A549 (cell line): ENCODE data around the gene ALX1. TPM values are rescaled to one million over a fixed set of nuclear protein-coding genes. Genes with fewer than 3 reads are reported as not detected.

Experiments
- ATAC-seq, 2 experiments: fragments of 200-7000 bp in 1 of 2; fragments of >200 bp in 1 of 2; cut with Nextera tagmentation in 1 of 2; cut with Tn5 transposase in 1 of 2; 3 replicates each; pipeline versions ENCODE4 v1.8.0 to v1.9.1; 2018 to 2020; ENCODE audit warnings: mild to moderate bottlenecking in 1 of 2, moderate library complexity in 1 of 2
- CTCF ChIA-PET: fragments of 300-600 bp; sonication (Branson Sonifier 250); formaldehyde crosslinking; extraction: SDS; loops from one replicate; lab custom pipeline; 2021; ENCODE audit warnings: antibody characterized with exemption, inconsistent platforms; lab: Yijun Ruan, JAX
- POLR2A ChIA-PET: fragments of 350-600 bp; formaldehyde crosslinking; extraction: SDS; loops from one replicate; lab custom pipeline; 2021; ENCODE audit warnings: antibody characterized with exemption, inconsistent platforms; lab: Yijun Ruan, JAX
- DNase-seq, 2 experiments: peaks; one replicate each; pipeline versions ENCODE4 v3.0.0 to v3.0.0-alpha.2; 2011 to 2016; ENCODE audit warnings: low read depth in 1 of 2, low spot score in 1 of 2
- FAIRE-seq: peaks from 2 replicates; lab custom pipeline; 2011; peaks lifted over from hg19 to GRCh38; lab: Jason Lieb, UNC
- H3K27ac ChIP-seq, 2 experiments: fragments of >200 bp; sonication (Bioruptor Twin); formaldehyde crosslinking; 3 replicates each; pipeline ENCODE4 v1.5.1; 2016 to 2017
- H3K4me1 ChIP-seq: fragments of >200 bp; sonication (Bioruptor Twin); formaldehyde crosslinking; 3 replicates; pipeline ENCODE4 v1.6.1; 2016
- H3K4me2 ChIP-seq: fragments of >200 bp; sonication (Bioruptor Twin); formaldehyde crosslinking; 3 replicates; pipeline ENCODE4 v1.6.1; 2016
- H3K4me3 ChIP-seq: fragments of >200 bp; sonication (Bioruptor Twin); formaldehyde crosslinking; 3 replicates; pipeline ENCODE4 v1.5.1; 2016
- H3K9me3 ChIP-seq: fragments of >200 bp; sonication (Bioruptor Twin); formaldehyde crosslinking; 3 replicates; pipeline ENCODE4 v1.6.1; 2016
- BHLHE40 ChIP-seq: IDR thresholded peaks from 2 replicates; pipeline ENCODE4 v1.6.1; 2012; ENCODE audit warnings: low read depth, low read length, inconsistent platforms
- CBX2 ChIP-seq: fragments of 200-600 bp; sonication (generic); IDR thresholded peaks from 2 replicates; pipeline ENCODE4 v1.6.1; 2016; ENCODE audit warnings: low read depth, mild to moderate bottlenecking, borderline replicate concordance
- CBX8 ChIP-seq: fragments of 200-600 bp; sonication (generic); IDR thresholded peaks from 2 replicates; pipeline ENCODE4 v1.6.1; 2016
- CEBPB ChIP-seq, 2 experiments: fragments of >200 bp in 1 of 2; sonication (Bioruptor Twin) in 1 of 2; formaldehyde crosslinking in 1 of 2; IDR thresholded peaks; 2 replicates each; pipeline ENCODE4 v1.6.1; 2012 to 2016
- CHD2 ChIP-seq: fragments of 150-350 bp; IDR thresholded peaks from 2 replicates; pipeline ENCODE4 v1.6.1; 2014; ENCODE audit warnings: low read length; ENCODE audit not compliant: partially characterized antibody
- CHD4 ChIP-seq: fragments of 200-600 bp; sonication (generic); IDR thresholded peaks from 2 replicates; pipeline ENCODE4 v1.6.1; 2016; ENCODE audit warnings: antibody characterized with exemption, mild to moderate bottlenecking, borderline replicate concordance
- FOXS1 ChIP-seq: fragments of 250-450 bp; sonication (Bioruptor Pico); IDR thresholded peaks from 2 replicates; pipeline ENCODE4 v1.5.0; 2020; ENCODE audit warnings: mild to moderate bottlenecking, moderate library complexity
- GATA3 ChIP-seq: IDR thresholded peaks from 2 replicates; pipeline ENCODE4 v1.6.1; 2012; ENCODE audit warnings: borderline replicate concordance
- MAFK ChIP-seq: fragments of 450-650 bp; IDR thresholded peaks from 2 replicates; pipeline ENCODE4 v1.6.1; 2014; ENCODE audit not compliant: partially characterized antibody
- NPAS2 ChIP-seq: fragments of 250-450 bp; sonication (Bioruptor Pico); IDR thresholded peaks from 2 replicates; pipeline ENCODE4 v1.8.0; 2022; ENCODE audit warnings: mild to moderate bottlenecking, moderate library complexity, borderline replicate concordance
- POLR2A ChIP-seq: IDR thresholded peaks from 2 replicates; pipeline ENCODE4 v1.6.1; 2012; ENCODE audit warnings: mild to moderate bottlenecking, low read length
- RCOR1 ChIP-seq: fragments of 150-350 bp; IDR thresholded peaks from 2 replicates; pipeline ENCODE4 v1.6.1; 2014; ENCODE audit warnings: antibody characterized with exemption, low read length, low read depth
- RFX5 ChIP-seq: fragments of 450-650 bp; IDR thresholded peaks from 2 replicates; pipeline ENCODE4 v1.7.1; 2014; ENCODE audit warnings: antibody characterized with exemption, mild to moderate bottlenecking, moderate library complexity
- RNF2 ChIP-seq: fragments of 200-600 bp; sonication (generic); IDR thresholded peaks from 2 replicates; pipeline ENCODE4 v1.6.1; 2016; ENCODE audit warnings: low read depth, mild to moderate bottlenecking, antibody characterized with exemption, moderate library complexity, borderline replicate concordance
- SMC3 ChIP-seq: fragments of >200 bp; sonication (Bioruptor Twin); formaldehyde crosslinking; IDR thresholded peaks from 3 replicates; pipeline ENCODE4 v1.6.1; 2018; ENCODE audit warnings: inconsistent platforms
- TFCP2L1 ChIP-seq: fragments of 250-450 bp; sonication (Bioruptor Pico); IDR thresholded peaks from 2 replicates; pipeline ENCODE4 v1.5.0; 2021; ENCODE audit warnings: mild to moderate bottlenecking
- TP53 ChIP-seq: fragments of 250-450 bp; sonication (Bioruptor Pico); IDR thresholded peaks from 2 replicates; pipeline ENCODE4 v1.5.0; 2021; ENCODE audit warnings: mild to moderate bottlenecking, moderate library complexity
- ZC3H11A ChIP-seq: fragments of 450-650 bp; IDR thresholded peaks from 2 replicates; pipeline ENCODE4 v1.6.1; 2014; ENCODE audit warnings: antibody characterized with exemption, mild to moderate bottlenecking
- ZFP36 ChIP-seq: fragments of 450-650 bp; IDR thresholded peaks from 2 replicates; pipeline ENCODE4 v1.6.1; 2014; ENCODE audit warnings: borderline replicate concordance; ENCODE audit not compliant: partially characterized antibody
- WGBS: methylation state at CpG from one replicate; pipeline ENCODE4 v1.1.6; 2017; ENCODE audit errors: missing lambda C conversion rate; 5-methylcytosine and 5-hydroxymethylcytosine counted together
- polyA plus RNA-seq, 4 experiments: library from polyadenylated mRNA; depleted of rRNA in 3 of 4; stranded (reverse); fragments of >200 nt; fragmentation: RNase III in 1 of 4; extraction: RNeasy Plus Mini Kit Qiagen cat#74134 plus additional on column Dnase treatment in 1 of 4; gene quantifications; 2 replicates in 3 of 4; 3 replicates in 1 of 4; pipeline ENCODE4 v1.2.3, GENCODE V29; 2011 to 2017
- TF ChIP-seq, protein P1 (sequence below): fragments of 450-650 bp; IDR thresholded peaks from 2 replicates; pipeline ENCODE4 v1.6.1; 2014; ENCODE audit warnings: antibody characterized with exemption
- TF ChIP-seq, protein P2 (sequence below): IDR thresholded peaks from 2 replicates; pipeline ENCODE4 v1.6.1; 2012
- TF ChIP-seq, protein P3 (sequence below): fragments of >200 bp; sonication (Bioruptor Twin); formaldehyde crosslinking; IDR thresholded peaks from 2 replicates; pipeline ENCODE4 v1.6.1; 2016
- TF ChIP-seq, protein P4 (sequence below): fragments of 250-450 bp; sonication (Bioruptor Pico); IDR thresholded peaks from 2 replicates; pipeline ENCODE4 v1.5.0; 2021; ENCODE audit warnings: mild to moderate bottlenecking, moderate library complexity, borderline replicate concordance
- TF ChIP-seq, protein P5 (sequence below): fragments of 200-600 bp; sonication (generic); IDR thresholded peaks from 2 replicates; pipeline ENCODE4 v1.6.1; 2016; ENCODE audit warnings: antibody characterized with exemption, mild to moderate bottlenecking, moderate library complexity
- TF ChIP-seq, protein P6 (sequence below): fragments of 150-350 bp; IDR thresholded peaks from 2 replicates; pipeline ENCODE4 v1.6.1; 2014; ENCODE audit warnings: low read depth, mild to moderate bottlenecking, low read length
- TF ChIP-seq, protein P7 (sequence below): IDR thresholded peaks from 2 replicates; pipeline ENCODE4 v1.6.1; 2012

The ALX1 gene
- polyA plus RNA-seq, 2 of the 4 experiments (the other 2 are of a cell fraction) = 6.4 to 7.1 TPM

DNA sequence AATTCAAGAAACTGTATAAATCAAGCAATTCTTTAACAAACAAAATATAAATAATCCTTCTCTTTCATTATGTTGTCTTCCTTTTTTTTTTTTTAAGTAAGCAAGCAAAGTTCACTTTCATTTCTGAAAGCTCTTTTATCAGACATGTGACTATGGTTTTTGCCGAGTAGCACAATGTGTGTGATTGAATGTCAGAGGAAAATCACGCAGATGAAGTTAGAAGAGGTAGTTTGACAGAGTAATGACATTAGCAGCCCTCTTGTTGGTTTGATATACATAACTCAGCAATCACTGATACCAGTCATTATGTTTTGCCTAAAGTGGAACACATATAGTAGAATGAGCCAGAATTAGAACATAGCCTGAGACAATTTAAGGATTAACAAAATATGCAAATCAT is 19.0 kb downstream of the ALX1 start:
- ATAC-seq = no peak
- no peak for FAIRE-seq
- ChIA-PET POLR2A (no interaction called here), CTCF (interaction anchor here (1.5 kb wide), 1 partner anchor 11 kb away, joined by 7 read pairs; no protein-coding TSS in a partner anchor)
- H3K27ac ChIP-seq = no peak overlapping the region
- WGBS = 32% methylated on average over 2 of the region's 2 CpGs
- peak overlapping the region; percentile 23; the same call in 2 of the 3 replicates for H3K4me2 ChIP-seq
- no peak for TF ChIP-seq RCOR1
- no peak for TF ChIP-seq CEBPB (IDR thresholded peaks at IDR 0.05)
- TF ChIP-seq, protein P1, sequence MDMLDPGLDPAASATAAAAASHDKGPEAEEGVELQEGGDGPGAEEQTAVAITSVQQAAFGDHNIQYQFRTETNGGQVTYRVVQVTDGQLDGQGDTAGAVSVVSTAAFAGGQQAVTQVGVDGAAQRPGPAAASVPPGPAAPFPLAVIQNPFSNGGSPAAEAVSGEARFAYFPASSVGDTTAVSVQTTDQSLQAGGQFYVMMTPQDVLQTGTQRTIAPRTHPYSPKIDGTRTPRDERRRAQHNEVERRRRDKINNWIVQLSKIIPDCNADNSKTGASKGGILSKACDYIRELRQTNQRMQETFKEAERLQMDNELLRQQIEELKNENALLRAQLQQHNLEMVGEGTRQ = no peak
- no peak overlapping the region for H3K4me3 ChIP-seq
- no peaks in the 10 kb centered on the region for H3K9me3 ChIP-seq
- no peak for DNase-seq
- no peaks in the 10 kb centered on the region for H3K4me1 ChIP-seq

DNA sequence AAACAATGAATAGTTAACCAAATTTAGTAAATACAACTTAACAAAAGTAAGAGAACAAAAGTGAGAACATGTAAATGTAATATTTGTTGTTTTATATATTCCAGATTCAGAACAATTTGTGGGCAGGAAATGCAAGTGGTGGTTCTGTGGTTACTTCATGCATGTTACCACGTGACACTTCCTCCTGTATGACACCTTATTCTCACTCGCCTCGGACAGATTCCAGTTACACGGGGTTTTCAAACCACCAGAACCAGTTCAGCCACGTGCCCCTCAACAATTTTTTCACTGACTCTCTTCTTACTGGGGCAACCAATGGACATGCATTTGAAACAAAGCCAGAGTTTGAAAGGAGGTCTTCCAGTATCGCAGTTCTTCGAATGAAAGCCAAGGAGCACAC is 21.0 kb downstream of the ALX1 start:
- ATAC-seq (no peak), DNase-seq (no peak)

DNA sequence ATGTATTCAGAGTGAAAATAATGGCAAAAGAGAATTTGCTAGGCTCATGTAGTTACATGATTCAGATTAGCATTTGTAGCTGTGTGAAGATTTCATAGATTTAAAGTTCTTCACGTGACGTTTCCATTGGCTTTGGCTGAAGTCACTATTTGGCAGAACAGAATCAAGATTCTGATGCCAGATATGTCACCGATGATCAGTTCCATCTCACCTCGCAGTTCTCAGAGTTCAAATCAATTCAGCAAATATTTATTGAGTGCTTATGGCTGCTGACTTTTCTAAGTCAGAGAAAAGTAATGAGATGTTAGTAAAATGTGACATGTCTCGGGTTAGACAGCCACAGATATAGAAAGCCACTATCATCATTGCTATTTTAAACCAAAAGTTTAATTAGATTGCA is 28.4 kb downstream of the ALX1 start:
- no peak; a peak in 1 of 6 replicates for ATAC-seq
- WGBS = 26% methylated on average over 5 of the region's 5 CpGs
- Histone ChIP-seq H3K4me3 (no peak overlapping the region), H3K4me1 (no peaks in the 10 kb centered on the region), H3K27ac (no peak overlapping the region), H3K9me3 (no peaks in the 10 kb centered on the region), H3K4me2 (no peak overlapping the region; the same call in 2 of the 3 replicates)
- CTCF ChIA-PET = no interaction called here
- no peak for DNase-seq
- POLR2A ChIA-PET = no interaction called here
- no peak for FAIRE-seq
- TF ChIP-seq CBX2 (no peak), TFCP2L1 (CRISPR knock-in tag) (no peak), TP53 (no peak), RNF2 (no peak), NPAS2 (no peak), ZC3H11A (no peak), MAFK (no peak)
- TF ChIP-seq, protein P2, sequence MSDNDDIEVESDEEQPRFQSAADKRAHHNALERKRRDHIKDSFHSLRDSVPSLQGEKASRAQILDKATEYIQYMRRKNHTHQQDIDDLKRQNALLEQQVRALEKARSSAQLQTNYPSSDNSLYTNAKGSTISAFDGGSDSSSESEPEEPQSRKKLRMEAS = no peak
- TF ChIP-seq, protein P3, sequence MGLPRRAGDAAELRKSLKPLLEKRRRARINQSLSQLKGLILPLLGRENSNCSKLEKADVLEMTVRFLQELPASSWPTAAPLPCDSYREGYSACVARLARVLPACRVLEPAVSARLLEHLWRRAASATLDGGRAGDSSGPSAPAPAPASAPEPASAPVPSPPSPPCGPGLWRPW = no peak
- TF ChIP-seq, protein P4, sequence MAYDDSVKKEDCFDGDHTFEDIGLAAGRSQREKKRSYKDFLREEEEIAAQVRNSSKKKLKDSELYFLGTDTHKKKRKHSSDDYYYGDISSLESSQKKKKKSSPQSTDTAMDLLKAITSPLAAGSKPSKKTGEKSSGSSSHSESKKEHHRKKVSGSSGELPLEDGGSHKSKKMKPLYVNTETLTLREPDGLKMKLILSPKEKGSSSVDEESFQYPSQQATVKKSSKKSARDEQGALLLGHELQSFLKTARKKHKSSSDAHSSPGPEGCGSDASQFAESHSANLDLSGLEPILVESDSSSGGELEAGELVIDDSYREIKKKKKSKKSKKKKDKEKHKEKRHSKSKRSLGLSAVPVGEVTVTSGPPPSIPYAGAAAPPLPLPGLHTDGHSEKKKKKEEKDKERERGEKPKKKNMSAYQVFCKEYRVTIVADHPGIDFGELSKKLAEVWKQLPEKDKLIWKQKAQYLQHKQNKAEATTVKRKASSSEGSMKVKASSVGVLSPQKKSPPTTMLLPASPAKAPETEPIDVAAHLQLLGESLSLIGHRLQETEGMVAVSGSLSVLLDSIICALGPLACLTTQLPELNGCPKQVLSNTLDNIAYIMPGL (CRISPR knock-in tag) = no peak

More for the DNA sequence above, 21.0 kb downstream of the ALX1 start:
- Histone ChIP-seq H3K4me2 (no peak overlapping the region), H3K4me3 (no peak overlapping the region), H3K27ac (no peak overlapping the region), H3K4me1 (no peaks in the 10 kb centered on the region), H3K9me3 (no peaks in the 10 kb centered on the region)
- WGBS = 42% methylated on average over 7 of the region's 7 CpGs
- no peak for FAIRE-seq
- ChIA-PET POLR2A (no interaction called here), CTCF (no interaction called here)
- TF ChIP-seq SMC3 (no peak), CBX8 (no peak), FOXS1 (CRISPR knock-in tag) (no peak), CHD4 (no peak), GATA3 (no peak), POLR2A (no peak), ZFP36 (no peak), BHLHE40 (no peak), RFX5 (no peak), MAFK (no peak), CHD2 (no peak)
- TF ChIP-seq, protein P5, sequence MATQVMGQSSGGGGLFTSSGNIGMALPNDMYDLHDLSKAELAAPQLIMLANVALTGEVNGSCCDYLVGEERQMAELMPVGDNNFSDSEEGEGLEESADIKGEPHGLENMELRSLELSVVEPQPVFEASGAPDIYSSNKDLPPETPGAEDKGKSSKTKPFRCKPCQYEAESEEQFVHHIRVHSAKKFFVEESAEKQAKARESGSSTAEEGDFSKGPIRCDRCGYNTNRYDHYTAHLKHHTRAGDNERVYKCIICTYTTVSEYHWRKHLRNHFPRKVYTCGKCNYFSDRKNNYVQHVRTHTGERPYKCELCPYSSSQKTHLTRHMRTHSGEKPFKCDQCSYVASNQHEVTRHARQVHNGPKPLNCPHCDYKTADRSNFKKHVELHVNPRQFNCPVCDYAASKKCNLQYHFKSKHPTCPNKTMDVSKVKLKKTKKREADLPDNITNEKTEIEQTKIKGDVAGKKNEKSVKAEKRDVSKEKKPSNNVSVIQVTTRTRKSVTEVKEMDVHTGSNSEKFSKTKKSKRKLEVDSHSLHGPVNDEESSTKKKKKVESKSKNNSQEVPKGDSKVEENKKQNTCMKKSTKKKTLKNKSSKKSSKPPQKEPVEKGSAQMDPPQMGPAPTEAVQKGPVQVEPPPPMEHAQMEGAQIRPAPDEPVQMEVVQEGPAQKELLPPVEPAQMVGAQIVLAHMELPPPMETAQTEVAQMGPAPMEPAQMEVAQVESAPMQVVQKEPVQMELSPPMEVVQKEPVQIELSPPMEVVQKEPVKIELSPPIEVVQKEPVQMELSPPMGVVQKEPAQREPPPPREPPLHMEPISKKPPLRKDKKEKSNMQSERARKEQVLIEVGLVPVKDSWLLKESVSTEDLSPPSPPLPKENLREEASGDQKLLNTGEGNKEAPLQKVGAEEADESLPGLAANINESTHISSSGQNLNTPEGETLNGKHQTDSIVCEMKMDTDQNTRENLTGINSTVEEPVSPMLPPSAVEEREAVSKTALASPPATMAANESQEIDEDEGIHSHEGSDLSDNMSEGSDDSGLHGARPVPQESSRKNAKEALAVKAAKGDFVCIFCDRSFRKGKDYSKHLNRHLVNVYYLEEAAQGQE = no peak
- TF ChIP-seq, protein P6, sequence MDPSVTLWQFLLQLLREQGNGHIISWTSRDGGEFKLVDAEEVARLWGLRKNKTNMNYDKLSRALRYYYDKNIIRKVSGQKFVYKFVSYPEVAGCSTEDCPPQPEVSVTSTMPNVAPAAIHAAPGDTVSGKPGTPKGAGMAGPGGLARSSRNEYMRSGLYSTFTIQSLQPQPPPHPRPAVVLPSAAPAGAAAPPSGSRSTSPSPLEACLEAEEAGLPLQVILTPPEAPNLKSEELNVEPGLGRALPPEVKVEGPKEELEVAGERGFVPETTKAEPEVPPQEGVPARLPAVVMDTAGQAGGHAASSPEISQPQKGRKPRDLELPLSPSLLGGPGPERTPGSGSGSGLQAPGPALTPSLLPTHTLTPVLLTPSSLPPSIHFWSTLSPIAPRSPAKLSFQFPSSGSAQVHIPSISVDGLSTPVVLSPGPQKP = no peak
- TF ChIP-seq, protein P7, sequence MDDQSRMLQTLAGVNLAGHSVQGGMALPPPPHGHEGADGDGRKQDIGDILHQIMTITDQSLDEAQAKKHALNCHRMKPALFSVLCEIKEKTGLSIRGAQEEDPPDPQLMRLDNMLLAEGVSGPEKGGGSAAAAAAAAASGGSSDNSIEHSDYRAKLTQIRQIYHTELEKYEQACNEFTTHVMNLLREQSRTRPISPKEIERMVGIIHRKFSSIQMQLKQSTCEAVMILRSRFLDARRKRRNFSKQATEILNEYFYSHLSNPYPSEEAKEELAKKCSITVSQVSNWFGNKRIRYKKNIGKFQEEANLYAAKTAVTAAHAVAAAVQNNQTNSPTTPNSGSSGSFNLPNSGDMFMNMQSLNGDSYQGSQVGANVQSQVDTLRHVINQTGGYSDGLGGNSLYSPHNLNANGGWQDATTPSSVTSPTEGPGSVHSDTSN = no peak
